Stomach smooth muscle (tissue), 2 donors: Measurements from ENCODE around the gene CFAP97D2.

Experiments
- H3K27ac ChIP-seq: one replicate; pipeline ENCODE4 v1.7.0; 2013; ENCODE audit warnings: mild to moderate bottlenecking, low read length, inconsistent platforms
- H3K27me3 ChIP-seq, 2 donors: one replicate each; pipeline ENCODE4 v1.7.0; 2013; ENCODE audit warnings: low read length in 2 of 2; ENCODE audit not compliant: insufficient read depth in 2 of 2, control insufficient read depth in 1 of 2
- H3K36me3 ChIP-seq, 2 donors: one replicate each; pipeline ENCODE4 v1.7.0; 2013; ENCODE audit warnings: low read length in 2 of 2; ENCODE audit not compliant: control insufficient read depth in 2 of 2, insufficient read depth in 2 of 2
- H3K4me1 ChIP-seq: one replicate; pipeline ENCODE4 v1.7.0; 2013; ENCODE audit warnings: low read length; ENCODE audit not compliant: control insufficient read depth, insufficient read depth
- H3K4me3 ChIP-seq, 2 donors: one replicate each; pipeline ENCODE4 v1.7.0; 2013; ENCODE audit warnings: low read length in 2 of 2
- H3K9ac ChIP-seq, 2 donors: one replicate each; pipeline ENCODE4 v1.7.0; 2013; ENCODE audit warnings: low read length in 2 of 2, mild to moderate bottlenecking in 1 of 2
- H3K9me3 ChIP-seq, 2 donors: one replicate each; pipeline ENCODE4 v1.7.0; 2013; ENCODE audit warnings: low read length in 2 of 2; ENCODE audit not compliant: control insufficient read depth in 2 of 2
- donor health status: healthy.
- donor health status: Pancreatic carcinoma.

Gene CFAP97D2

DNA sequence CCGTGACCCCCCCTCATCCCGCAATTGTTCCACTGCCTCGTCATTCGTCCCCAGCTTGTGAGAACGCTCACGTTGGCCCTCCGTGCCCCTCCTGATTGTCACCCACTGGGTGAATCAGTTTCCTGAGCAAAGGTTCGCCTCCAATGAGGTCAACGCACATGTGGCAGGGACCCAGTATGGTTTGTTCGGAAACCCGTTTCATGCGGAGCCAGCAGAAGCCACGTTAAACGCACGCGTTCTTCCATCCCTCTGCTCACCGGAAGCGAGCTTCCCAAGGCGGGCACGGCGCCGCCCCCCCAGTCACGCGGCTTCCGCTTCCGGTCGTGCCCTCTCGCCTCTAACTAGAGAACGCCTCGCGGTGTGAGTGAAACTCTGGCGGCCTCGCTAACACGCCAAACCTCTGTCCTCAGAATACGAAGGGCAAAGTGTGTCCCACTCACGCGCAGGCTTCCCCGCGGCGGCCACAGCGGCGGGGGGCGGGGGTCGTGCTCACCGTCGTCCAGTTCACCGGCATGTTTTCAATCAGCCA is 18.0 kb upstream of the CFAP97D2 start:
- Histone ChIP-seq H3K27ac (no peak overlapping the region), H3K9ac (no peak overlapping the region), H3K36me3 (no peaks in the 10 kb centered on the region), H3K27me3 (peaks cover 12 to 14% of the 10 kb centered on the region in 2 donors), H3K4me3 (no peak overlapping the region), H3K4me1 (peaks cover 16% of the 10 kb centered on the region), H3K9me3 (no peaks in the 10 kb centered on the region)

DNA sequence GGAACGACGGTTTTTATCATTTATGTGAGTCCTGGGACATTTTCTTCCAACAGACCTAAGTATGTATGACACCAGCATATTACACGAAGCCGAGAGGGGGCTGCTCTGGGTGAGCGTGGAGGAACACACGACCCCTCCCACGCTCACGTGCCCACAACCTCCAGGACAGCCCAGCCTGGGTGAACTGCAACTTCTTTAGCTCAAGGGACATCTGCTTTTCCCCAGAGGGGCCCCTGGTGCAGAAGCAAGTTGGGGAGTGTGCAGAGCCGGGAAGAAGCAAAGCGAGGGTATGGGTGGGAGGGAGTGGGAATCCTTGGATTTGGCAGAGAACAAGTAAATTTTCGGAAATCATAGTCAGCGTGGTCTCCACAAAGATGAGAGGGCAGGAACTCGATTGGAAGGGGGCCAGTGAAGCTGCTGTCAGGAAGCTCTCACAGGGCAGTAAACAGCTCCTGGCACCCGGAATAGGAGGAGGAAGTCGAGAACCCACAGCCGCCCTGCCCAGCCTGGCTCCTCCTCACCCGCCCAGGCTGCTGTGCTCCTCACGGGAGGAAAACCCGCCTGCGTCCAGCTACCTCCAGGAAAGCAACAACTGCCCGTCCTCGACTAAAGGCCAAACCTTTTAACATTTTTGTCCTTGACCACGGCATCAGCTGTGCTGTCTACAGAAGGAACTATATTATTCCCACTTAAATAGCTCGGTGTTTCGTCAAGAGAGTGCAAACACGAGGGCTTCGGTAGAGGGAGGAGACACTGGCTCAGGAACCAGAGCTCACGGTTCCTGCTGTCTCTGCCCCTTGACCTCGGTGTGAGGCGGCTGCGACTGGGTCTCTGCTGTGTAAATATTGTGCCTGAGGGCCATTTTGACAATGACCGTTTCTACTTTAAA is 17.2 kb upstream of the CFAP97D2 start:
- H3K27ac ChIP-seq: no peak overlapping the region
- H3K9ac ChIP-seq: no peak overlapping the region
- H3K4me3 ChIP-seq: peak overlapping the region; percentile 34 to 35
- peaks cover 12 to 14% of the 10 kb centered on the region in 2 donors for H3K27me3 ChIP-seq
- no peaks in the 10 kb centered on the region for H3K36me3 ChIP-seq
- no peaks in the 10 kb centered on the region for H3K9me3 ChIP-seq
- H3K4me1 ChIP-seq: peaks cover 23% of the 10 kb centered on the region

DNA sequence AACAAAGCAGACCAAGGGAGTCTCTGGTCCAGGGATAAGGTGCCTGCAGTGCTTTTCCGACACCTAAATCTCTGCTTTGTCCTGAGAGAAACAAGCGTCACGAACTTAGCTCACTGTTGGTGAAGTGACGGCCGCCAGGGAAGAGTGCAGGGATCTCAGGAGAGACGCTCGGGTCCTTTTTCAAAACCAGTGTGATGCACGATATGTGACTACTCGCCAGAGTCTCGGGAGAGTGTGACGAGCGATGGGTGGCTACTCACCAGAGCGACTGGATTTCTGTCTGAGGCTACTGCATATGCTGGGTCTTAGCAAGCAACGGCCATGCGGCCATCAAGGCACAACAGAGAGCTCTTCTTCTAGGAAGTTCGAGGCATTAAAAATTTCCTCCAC is 16.5 kb upstream of the CFAP97D2 start:
- H3K4me3 ChIP-seq: peak overlapping the region; percentile 34 to 35
- no peaks in the 10 kb centered on the region for H3K9me3 ChIP-seq
- H3K4me1 ChIP-seq: peaks cover 23% of the 10 kb centered on the region
- H3K27me3 ChIP-seq: peaks cover 12 to 14% of the 10 kb centered on the region in 2 donors
- H3K9ac ChIP-seq: no peak overlapping the region
- H3K27ac ChIP-seq: no peak overlapping the region
- H3K36me3 ChIP-seq: no peaks in the 10 kb centered on the region

DNA sequence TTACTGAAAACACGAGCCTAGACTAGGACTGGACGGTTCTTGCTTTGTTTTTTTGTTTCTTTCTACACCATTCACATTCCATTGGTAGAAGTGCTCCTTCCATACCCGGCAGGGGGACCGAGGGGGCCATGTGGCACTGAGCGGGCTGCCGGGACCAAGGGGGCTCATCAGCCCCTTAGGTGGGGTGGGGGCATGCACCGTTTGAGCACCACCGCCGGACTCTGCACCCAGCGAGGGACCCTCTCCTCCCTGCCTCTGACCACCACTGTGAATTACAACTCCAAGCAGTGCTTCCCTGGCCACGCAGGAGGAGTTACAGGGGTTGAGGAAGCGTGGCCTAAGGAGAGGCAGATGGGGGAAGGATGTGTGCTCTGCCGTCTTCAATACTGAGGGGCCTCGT is 15.0 kb upstream of the CFAP97D2 start:
- H3K36me3 ChIP-seq: no peaks in the 10 kb centered on the region
- peaks cover 23% of the 10 kb centered on the region for H3K4me1 ChIP-seq
- H3K9ac ChIP-seq: no peak overlapping the region
- peaks cover 12 to 14% of the 10 kb centered on the region in 2 donors for H3K27me3 ChIP-seq
- no peaks in the 10 kb centered on the region for H3K9me3 ChIP-seq
- no peak overlapping the region for H3K4me3 ChIP-seq
- H3K27ac ChIP-seq: no peak overlapping the region

DNA sequence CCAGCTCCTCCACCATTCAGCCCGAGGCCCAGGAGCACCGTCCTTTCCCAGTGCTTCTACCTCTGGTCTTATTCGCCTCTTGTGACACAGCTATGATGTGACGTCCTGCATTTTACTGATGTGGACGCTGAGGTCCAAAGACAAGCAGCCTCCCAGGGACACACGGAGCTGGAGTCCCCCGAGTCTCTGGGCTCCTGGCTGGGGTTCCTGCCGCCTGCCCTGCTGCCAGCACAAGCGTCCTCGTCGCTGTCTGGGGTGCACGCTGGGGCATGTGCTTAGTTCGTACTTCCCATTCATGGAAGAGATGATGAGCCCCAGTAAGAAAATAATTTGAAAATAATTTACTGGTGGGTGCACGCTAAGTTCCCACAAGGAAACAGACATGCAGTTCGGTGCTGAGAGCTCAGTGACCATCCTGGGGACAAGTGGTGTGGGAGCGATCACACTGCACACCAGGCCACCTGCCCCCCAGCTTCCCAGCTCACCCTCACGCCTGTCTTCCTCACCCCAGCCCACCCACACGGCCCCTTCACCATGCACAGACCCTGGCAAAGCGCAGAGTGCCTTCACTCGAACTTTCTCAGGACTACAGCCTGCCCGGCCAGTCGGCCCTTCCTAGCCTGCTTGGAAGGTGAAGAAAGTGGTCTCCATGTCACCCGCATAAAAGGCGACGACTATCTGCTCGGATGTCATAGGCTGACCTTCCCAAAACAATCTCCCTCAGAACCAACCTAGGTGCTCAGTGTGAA is 14.2 kb upstream of the CFAP97D2 start:
- Histone ChIP-seq H3K4me1 (peaks cover 23% of the 10 kb centered on the region), H3K9ac (no peak overlapping the region)

DNA sequence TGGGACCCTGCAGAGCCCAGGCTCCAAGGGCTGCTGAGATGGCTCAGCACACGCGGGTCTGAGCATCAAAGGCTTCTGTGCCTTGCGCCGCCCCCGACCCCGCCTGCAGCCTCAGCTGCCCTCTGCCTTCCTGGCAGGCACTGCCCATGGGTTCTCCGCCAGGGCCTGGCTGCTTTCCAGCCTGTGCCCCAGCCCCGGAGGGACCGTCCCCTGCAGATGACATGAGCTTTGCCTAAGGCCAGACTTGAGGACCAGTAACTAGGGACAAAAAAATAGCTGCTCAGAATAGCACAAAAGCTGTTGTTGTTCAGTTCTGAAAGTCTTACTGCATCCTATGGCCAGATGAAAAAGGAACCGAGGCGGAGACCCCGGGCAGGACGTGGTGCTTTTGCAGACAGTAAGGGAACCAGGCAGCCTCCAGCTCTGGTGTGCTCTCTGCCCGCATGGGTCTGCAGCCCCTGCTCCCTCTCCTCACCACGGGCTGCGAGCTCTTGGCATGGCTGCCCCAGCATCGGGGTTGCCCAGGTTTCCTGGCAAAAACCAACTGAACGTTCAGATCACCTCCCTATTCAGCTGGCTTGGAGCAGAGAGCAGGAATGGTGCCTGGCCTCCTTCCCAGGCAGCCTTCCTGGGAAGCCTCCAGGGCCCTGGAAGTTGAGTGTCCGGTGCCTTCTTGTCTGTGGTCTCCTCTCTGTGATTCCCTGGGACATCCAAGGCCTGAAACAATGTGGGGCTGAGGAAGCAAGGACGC is 12.5 kb upstream of the CFAP97D2 start:
- Histone ChIP-seq H3K4me3 (peak overlapping the region; percentile 31 to 68), H3K9ac (peak overlapping the region in 1 of 2 donors; percentile 29), H3K4me1 (peaks cover 23% of the 10 kb centered on the region), H3K27me3 (peaks cover 10 to 12% of the 10 kb centered on the region in 2 donors), H3K9me3 (no peaks in the 10 kb centered on the region), H3K36me3 (no peaks in the 10 kb centered on the region), H3K27ac (peak overlapping the region; percentile 64)

More for the DNA sequence above, 14.2 kb upstream of the CFAP97D2 start:
- H3K27ac ChIP-seq: no peak overlapping the region
- no peaks in the 10 kb centered on the region for H3K9me3 ChIP-seq
- no peak overlapping the region for H3K4me3 ChIP-seq
- H3K27me3 ChIP-seq: peaks cover 12 to 14% of the 10 kb centered on the region in 2 donors
- H3K36me3 ChIP-seq: no peaks in the 10 kb centered on the region

DNA sequence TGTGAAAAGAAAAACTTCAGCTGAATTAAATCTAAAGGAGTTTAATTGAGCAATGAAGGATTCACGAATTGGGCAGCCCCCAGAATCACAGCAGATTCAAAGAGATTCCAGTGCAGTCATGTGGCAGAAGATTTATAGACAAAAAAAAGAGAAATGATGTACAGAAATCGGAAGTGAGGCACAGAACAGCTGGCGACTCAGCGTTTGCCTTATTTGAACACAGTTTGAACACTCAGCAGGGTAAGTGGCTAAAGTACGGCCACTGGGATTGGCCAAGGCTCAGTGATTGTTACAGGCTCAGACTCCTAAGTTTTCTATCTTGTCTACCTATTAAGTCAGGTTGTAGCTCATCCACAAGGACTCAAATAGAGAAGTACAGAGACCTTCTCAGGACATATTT is 11.6 kb upstream of the CFAP97D2 start:
- H3K27me3 ChIP-seq: peaks cover 3 to 5% of the 10 kb centered on the region in 2 donors
- H3K9me3 ChIP-seq: no peaks in the 10 kb centered on the region
- H3K36me3 ChIP-seq: no peaks in the 10 kb centered on the region
- no peak overlapping the region for H3K4me3 ChIP-seq
- H3K9ac ChIP-seq: no peak overlapping the region
- peaks cover 17% of the 10 kb centered on the region for H3K4me1 ChIP-seq
- peak overlapping the region; percentile 64 for H3K27ac ChIP-seq

DNA sequence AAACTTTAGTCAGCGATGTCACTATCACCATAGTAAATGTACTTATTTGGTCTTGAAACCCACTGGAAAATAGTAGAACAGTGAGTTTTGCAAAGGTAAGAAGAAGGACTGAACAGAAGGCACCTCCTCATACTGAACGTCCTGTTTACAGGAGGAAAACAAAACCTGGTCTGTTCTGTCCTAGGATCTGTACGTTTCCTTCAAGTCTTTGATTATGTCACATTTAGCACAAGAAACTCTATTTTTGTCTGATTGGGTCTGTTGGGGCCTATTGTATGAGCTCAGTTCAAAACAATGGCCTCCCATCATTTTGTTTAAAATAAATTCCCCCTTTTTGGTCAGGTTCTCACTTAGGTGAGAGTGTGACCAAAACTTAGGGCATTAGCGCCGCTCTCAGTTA is 11.2 kb upstream of the CFAP97D2 start:
- peaks cover 2 to 4% of the 10 kb centered on the region in 2 donors for H3K27me3 ChIP-seq
- no peak overlapping the region for H3K4me3 ChIP-seq
- H3K4me1 ChIP-seq: peaks cover 16% of the 10 kb centered on the region
- no peak overlapping the region for H3K27ac ChIP-seq
- no peaks in the 10 kb centered on the region for H3K9me3 ChIP-seq
- no peaks in the 10 kb centered on the region for H3K36me3 ChIP-seq
- no peak overlapping the region for H3K9ac ChIP-seq

DNA sequence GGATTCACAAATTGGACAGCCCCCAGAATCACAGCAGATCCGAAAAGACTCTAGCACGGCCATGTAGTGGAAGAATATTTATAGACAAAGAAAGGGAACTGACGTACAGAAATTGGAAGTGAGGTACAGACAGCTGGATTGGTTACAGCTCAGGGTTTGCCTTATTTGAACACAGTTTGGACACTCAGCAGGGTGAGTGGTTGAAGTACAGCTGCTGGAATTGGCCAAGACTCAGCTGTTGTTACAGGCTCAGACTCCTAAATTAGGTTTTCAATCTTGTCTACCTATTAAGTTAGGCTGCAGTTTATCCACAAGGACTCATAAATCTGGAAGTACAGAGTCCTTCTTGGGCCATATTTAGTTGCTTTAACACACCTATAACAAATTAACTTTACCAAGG is 5.8 kb upstream of the CFAP97D2 start:
- H3K27ac ChIP-seq: no peak overlapping the region
- no peak overlapping the region for H3K4me3 ChIP-seq
- H3K36me3 ChIP-seq: no peaks in the 10 kb centered on the region
- H3K4me1 ChIP-seq: no peaks in the 10 kb centered on the region
- peaks cover 0 to 6% of the 10 kb centered on the region in 2 donors for H3K9me3 ChIP-seq
- H3K9ac ChIP-seq: no peak overlapping the region
- no peaks in the 10 kb centered on the region for H3K27me3 ChIP-seq

DNA sequence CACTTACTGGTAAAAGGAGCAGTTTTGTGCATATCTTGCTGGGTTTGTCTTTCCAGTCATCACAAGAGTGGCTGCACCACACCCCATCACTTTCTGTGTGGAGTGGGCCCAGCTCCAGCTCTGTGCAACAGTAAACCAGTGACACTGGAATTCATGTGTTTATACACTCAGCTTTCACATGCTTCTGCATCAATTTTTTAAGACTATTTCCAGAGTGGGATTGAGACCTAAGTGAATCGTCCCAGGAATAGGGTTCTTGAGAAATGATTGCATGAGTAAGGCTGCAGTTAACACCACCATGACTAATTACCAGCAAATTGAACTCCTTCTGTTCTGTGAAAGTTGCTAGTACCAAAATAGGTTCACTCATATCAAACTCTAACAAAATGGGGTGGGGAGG is 5.3 kb upstream of the CFAP97D2 start:
- Histone ChIP-seq H3K9ac (no peak overlapping the region), H3K4me1 (no peaks in the 10 kb centered on the region), H3K27ac (no peak overlapping the region), H3K9me3 (peaks cover 0 to 6% of the 10 kb centered on the region in 2 donors), H3K4me3 (no peak overlapping the region), H3K27me3 (no peaks in the 10 kb centered on the region), H3K36me3 (no peaks in the 10 kb centered on the region)
